ENCODE data around the gene FAM53B. TPM values are rescaled to one million over a fixed set of nuclear protein-coding genes. Genes with fewer than 3 reads are reported as not detected.

Gene FAM53B
- total RNA-seq, 1 experiment from 2014 or later, result 9.8 TPM

- no peak for DNase-seq
- Histone ChIP-seq H3K36me3 (ENCODE audit: low read depth) (no peaks in the 10 kb centered on the region), H2AFZ (no peak overlapping the region), H3K79me2 (ENCODE audit: low read depth) (no peaks in the 10 kb centered on the region), H3K4me2 (no peak overlapping the region), H3K27ac (no peak overlapping the region), H3K4me3 (no peak overlapping the region), H3F3A (ENCODE audit: insufficient read depth, low read depth) (no peaks in the 10 kb centered on the region), H3K9me3 (ENCODE audit: insufficient read depth, low read depth) (no peaks in the 10 kb centered on the region), H3K4me1 (replicated peaks; ENCODE audit: insufficient read depth) (no peaks in the 10 kb centered on the region), H3K9me2 (ENCODE audit: insufficient read depth) (no peaks in the 10 kb centered on the region), H4K20me1 (ENCODE audit: insufficient read depth) (no peaks in the 10 kb centered on the region), H3K27me3 (ENCODE audit: insufficient read depth, low read depth) (no peaks in the 10 kb centered on the region)
- intact Hi-C loops (cut with micrococcal nuclease; ENCODE audit: unreplicated experiment), result no loop called here
- BruUV-seq (replicated peaks), result no TSS peak
- no peak for TF ChIP-seq EZH2 (IDR thresholded peaks at IDR 0.05; ENCODE audit: low read depth)
- TF ChIP-seq CTCF (conservative IDR thresholded peaks at IDR 0.05), result no peak
- ChIA-PET CTCF (no interaction called here), POLR2A (ENCODE audit: unreplicated experiment) (interaction anchor here (0.6 kb wide), 1 partner anchor 14 kb away, joined by 3 read pairs; no protein-coding TSS in a partner anchor)
Observed at GRCh38 chr10:124703778-124704427, 40.3 kb downstream of the FAM53B start.

GRCh38 chr10:124703372-124703771, 40.8 kb downstream of the FAM53B start:
- Histone ChIP-seq H3K9me2 (ENCODE audit: insufficient read depth) (no peaks in the 10 kb centered on the region), H2AFZ (no peak overlapping the region), H3K36me3 (ENCODE audit: low read depth) (no peaks in the 10 kb centered on the region), H3K79me2 (ENCODE audit: low read depth) (no peaks in the 10 kb centered on the region), H3K4me1 (replicated peaks; ENCODE audit: insufficient read depth) (no peaks in the 10 kb centered on the region), H3F3A (ENCODE audit: insufficient read depth, low read depth) (no peaks in the 10 kb centered on the region), H3K27ac (no peak overlapping the region), H3K4me3 (no peak overlapping the region), H3K4me2 (no peak overlapping the region), H4K20me1 (ENCODE audit: insufficient read depth) (no peaks in the 10 kb centered on the region), H3K9me3 (ENCODE audit: insufficient read depth, low read depth) (no peaks in the 10 kb centered on the region), H3K27me3 (ENCODE audit: insufficient read depth, low read depth) (no peaks in the 10 kb centered on the region)
- no peak for TF ChIP-seq EZH2 (IDR thresholded peaks at IDR 0.05; ENCODE audit: low read depth)
- TF ChIP-seq CTCF (conservative IDR thresholded peaks at IDR 0.05), result no peak
- BruUV-seq (replicated peaks), result no TSS peak
- ChIA-PET CTCF (no interaction called here), POLR2A (ENCODE audit: unreplicated experiment) (no interaction called here)
- DNase-seq, result no peak
- intact Hi-C loops (cut with micrococcal nuclease; ENCODE audit: unreplicated experiment), result no loop called here

- H3K79me2 ChIP-seq (ENCODE audit: low read depth), result no peaks in the 10 kb centered on the region
- H4K20me1 ChIP-seq (ENCODE audit: insufficient read depth), result no peaks in the 10 kb centered on the region
- DNase-seq, result no peak
- no peaks in the 10 kb centered on the region for H3K27me3 ChIP-seq (ENCODE audit: insufficient read depth, low read depth)
- ChIA-PET POLR2A (ENCODE audit: unreplicated experiment) (no interaction called here), CTCF (no interaction called here)
- H3K36me3 ChIP-seq (ENCODE audit: low read depth), result no peaks in the 10 kb centered on the region
- no peaks in the 10 kb centered on the region for H3K4me1 ChIP-seq (replicated peaks; ENCODE audit: insufficient read depth)
- no peaks in the 10 kb centered on the region for H3F3A ChIP-seq (ENCODE audit: insufficient read depth, low read depth)
- H3K9me2 ChIP-seq (ENCODE audit: insufficient read depth), result no peaks in the 10 kb centered on the region
- no TSS peak for BruUV-seq (replicated peaks)
- TF ChIP-seq EZH2 (IDR thresholded peaks at IDR 0.05; ENCODE audit: low read depth), result no peak
- TF ChIP-seq CTCF (conservative IDR thresholded peaks at IDR 0.05), result no peak
- no peak overlapping the region for H2AFZ ChIP-seq
- no peak overlapping the region for H3K27ac ChIP-seq
- H3K4me2 ChIP-seq, result no peak overlapping the region
- no peak overlapping the region for H3K4me3 ChIP-seq
- intact Hi-C loops (cut with micrococcal nuclease; ENCODE audit: unreplicated experiment), result no loop called here
- H3K9me3 ChIP-seq (ENCODE audit: insufficient read depth, low read depth), result no peaks in the 10 kb centered on the region
Observed at GRCh38 chr10:124701881-124702656, 42.1 kb downstream of the FAM53B start.
